GF-D8 (cell line): ENCODE measurements around the gene ZNF407.

Source experiments
- DNase-seq: peaks from one replicate; lab custom pipeline; 2025; lab: John Stamatoyannopoulos, UW

Gene ZNF407

GRCh38 chr18:74679006-74679678, 81.5 kb downstream of the ZNF407 start:
- DNase-seq: no peak

GRCh38 chr18:74679679-74680076, 82.0 kb downstream of the ZNF407 start:
- no peak for DNase-seq

GRCh38 chr18:74682141-74682990, 84.7 kb downstream of the ZNF407 start:
- DNase-seq: no peak

- DNase-seq: no peak
These were observed 85.3 kb downstream of the ZNF407 start for GRCh38 chr18:74682991-74683297.

- no peak for DNase-seq
These were observed 85.9 kb downstream of the ZNF407 start for GRCh38 chr18:74683573-74683972.

- DNase-seq: no peak
These were observed 91.6 kb downstream of the ZNF407 start for GRCh38 chr18:74689251-74689650.

GRCh38 chr18:74692367-74693013, 94.8 kb downstream of the ZNF407 start:
- no peak for DNase-seq

- no peak for DNase-seq
These were observed 96.8 kb downstream of the ZNF407 start for GRCh38 chr18:74694436-74694835.

GRCh38 chr18:74695170-74695569, 97.5 kb downstream of the ZNF407 start:
- no peak for DNase-seq

GRCh38 chr18:74698881-74699280, 101.2 kb downstream of the ZNF407 start:
- no peak for DNase-seq

- DNase-seq: no peak
These were observed 101.8 kb downstream of the ZNF407 start for GRCh38 chr18:74699455-74699854.

GRCh38 chr18:74702950-74703349, 105.3 kb downstream of the ZNF407 start:
- no peak for DNase-seq

- DNase-seq: no peak
These were observed 110.5 kb downstream of the ZNF407 start for GRCh38 chr18:74708169-74708568.

GRCh38 chr18:74709452-74709851, 111.8 kb downstream of the ZNF407 start:
- DNase-seq: no peak

GRCh38 chr18:74714120-74714519, 116.5 kb downstream of the ZNF407 start:
- no peak for DNase-seq

- DNase-seq: no peak
These were observed 117.1 kb downstream of the ZNF407 start for GRCh38 chr18:74714791-74715190.

- no peak for DNase-seq
These were observed 117.6 kb downstream of the ZNF407 start for GRCh38 chr18:74715306-74715705.

- DNase-seq: no peak
These were observed 118.4 kb downstream of the ZNF407 start for GRCh38 chr18:74715865-74716712.

- DNase-seq: no peak
These were observed 120.6 kb downstream of the ZNF407 start for GRCh38 chr18:74718312-74718711.

GRCh38 chr18:74722237-74722636, 124.6 kb downstream of the ZNF407 start:
- no peak for DNase-seq

- DNase-seq: no peak
These were observed 126.5 kb downstream of the ZNF407 start for GRCh38 chr18:74724186-74724585.

- DNase-seq: no peak
These were observed 128.0 kb downstream of the ZNF407 start for GRCh38 chr18:74725690-74726089.
